AG04450 (cell line): ENCODE measurements around the gene CYSTM1. TPM values are rescaled to one million over a fixed set of nuclear protein-coding genes. Genes with fewer than 3 reads are reported as not detected.

ENCODE experiments used
- CTCF ChIA-PET: fragments of 300-600, 350-600 bp; formaldehyde crosslinking; extraction: SDS; loops from one replicate; lab custom pipeline; 2022; ENCODE audit warnings: antibody characterized with exemption, inconsistent platforms; lab: Charles Lee
- POLR2A ChIA-PET: fragments of 350-600 bp; formaldehyde crosslinking; extraction: SDS; loops from one replicate; lab custom pipeline; 2021; ENCODE audit warnings: antibody characterized with exemption, inconsistent platforms; lab: Yijun Ruan, JAX
- DNase-seq: peaks from one replicate; pipeline ENCODE4 v3.0.0-alpha.2; 2011; ENCODE audit warnings: low read depth, low spot score
- H3K27ac ChIP-seq: one replicate; pipeline ENCODE4 v1.5.1; 2012; ENCODE audit warnings: low read depth, low read length, control low read depth
- H3K27me3 ChIP-seq: one replicate; pipeline ENCODE4 v1.6.0; 2012; ENCODE audit warnings: low read length; ENCODE audit not compliant: control insufficient read depth, insufficient read depth
- H3K4me3 ChIP-seq: 2 replicates; pipeline ENCODE4 v1.5.1; 2011; ENCODE audit warnings: mild to moderate bottlenecking, low read depth, low read length, control low read depth
- H3K9me3 ChIP-seq: 2 replicates; pipeline ENCODE4 v1.5.1; 2012; ENCODE audit warnings: low read length; ENCODE audit not compliant: control insufficient read depth, insufficient read depth
- polyA plus RNA-seq: library from polyadenylated mRNA; depleted of rRNA; stranded (reverse); fragments of >200 nt; gene quantifications from 2 replicates; pipeline ENCODE4 v1.2.3, GENCODE V29; 2011
- TF ChIP-seq, protein P1 (sequence below): IDR thresholded peaks from 2 replicates; pipeline ENCODE4 v1.5.1; 2011; ENCODE audit warnings: low read depth, low read length, control low read depth, inconsistent platforms

The CYSTM1 gene
- polyA plus RNA-seq, 1 experiment, result 13.1 TPM

DNA sequence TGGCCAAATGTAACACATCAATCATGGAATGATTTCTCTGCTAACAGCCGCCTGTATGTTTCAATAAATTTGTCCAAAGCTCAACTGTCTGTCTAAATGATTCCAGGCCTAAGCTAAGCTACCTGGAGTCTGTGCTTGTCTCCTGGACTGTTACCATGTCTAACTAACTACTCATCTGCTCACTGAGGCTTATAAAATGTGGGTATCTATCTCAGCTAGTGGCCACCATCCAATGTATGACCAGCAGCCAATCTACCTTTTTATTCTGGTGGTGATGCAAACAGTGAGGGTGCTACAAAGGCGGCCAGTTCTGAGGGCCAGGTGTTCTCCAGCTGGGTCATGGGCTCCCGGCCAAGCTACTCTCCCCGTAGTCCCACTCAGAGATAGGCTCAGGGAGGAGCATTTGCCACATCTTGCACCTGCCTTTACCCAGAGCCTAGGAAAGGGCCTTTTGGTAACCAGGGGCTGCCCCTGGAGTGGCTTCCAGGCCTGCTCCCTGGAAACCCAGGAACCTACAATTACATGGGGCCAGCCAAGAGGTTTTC, 68.8 kb downstream of the CYSTM1 start:
- no peaks in the 10 kb centered on the region for H3K9me3 ChIP-seq
- DNase-seq, result no peak
- no peak overlapping the region for H3K4me3 ChIP-seq
- POLR2A ChIA-PET, result interaction anchor here (0.7 to 6.1 kb wide), 6 partner anchors 79 to 1891 kb away, joined by 3 to 62 read pairs (median 4); partner anchors contain the start of genes HARS1, HARS2, HBEGF and KDM3B
- CTCF ChIA-PET, result interaction anchor here (0.5 to 20.2 kb wide), 39 partner anchors 7 to 1694 kb away, joined by 3 to 806 read pairs (median 5); partner anchors contain the start of genes HBEGF, PFDN1 and SLC4A9
- H3K27me3 ChIP-seq, result no peaks in the 10 kb centered on the region
- H3K27ac ChIP-seq, result no peak overlapping the region
- TF ChIP-seq, protein P1, sequence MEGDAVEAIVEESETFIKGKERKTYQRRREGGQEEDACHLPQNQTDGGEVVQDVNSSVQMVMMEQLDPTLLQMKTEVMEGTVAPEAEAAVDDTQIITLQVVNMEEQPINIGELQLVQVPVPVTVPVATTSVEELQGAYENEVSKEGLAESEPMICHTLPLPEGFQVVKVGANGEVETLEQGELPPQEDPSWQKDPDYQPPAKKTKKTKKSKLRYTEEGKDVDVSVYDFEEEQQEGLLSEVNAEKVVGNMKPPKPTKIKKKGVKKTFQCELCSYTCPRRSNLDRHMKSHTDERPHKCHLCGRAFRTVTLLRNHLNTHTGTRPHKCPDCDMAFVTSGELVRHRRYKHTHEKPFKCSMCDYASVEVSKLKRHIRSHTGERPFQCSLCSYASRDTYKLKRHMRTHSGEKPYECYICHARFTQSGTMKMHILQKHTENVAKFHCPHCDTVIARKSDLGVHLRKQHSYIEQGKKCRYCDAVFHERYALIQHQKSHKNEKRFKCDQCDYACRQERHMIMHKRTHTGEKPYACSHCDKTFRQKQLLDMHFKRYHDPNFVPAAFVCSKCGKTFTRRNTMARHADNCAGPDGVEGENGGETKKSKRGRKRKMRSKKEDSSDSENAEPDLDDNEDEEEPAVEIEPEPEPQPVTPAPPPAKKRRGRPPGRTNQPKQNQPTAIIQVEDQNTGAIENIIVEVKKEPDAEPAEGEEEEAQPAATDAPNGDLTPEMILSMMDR, result no peak

DNA sequence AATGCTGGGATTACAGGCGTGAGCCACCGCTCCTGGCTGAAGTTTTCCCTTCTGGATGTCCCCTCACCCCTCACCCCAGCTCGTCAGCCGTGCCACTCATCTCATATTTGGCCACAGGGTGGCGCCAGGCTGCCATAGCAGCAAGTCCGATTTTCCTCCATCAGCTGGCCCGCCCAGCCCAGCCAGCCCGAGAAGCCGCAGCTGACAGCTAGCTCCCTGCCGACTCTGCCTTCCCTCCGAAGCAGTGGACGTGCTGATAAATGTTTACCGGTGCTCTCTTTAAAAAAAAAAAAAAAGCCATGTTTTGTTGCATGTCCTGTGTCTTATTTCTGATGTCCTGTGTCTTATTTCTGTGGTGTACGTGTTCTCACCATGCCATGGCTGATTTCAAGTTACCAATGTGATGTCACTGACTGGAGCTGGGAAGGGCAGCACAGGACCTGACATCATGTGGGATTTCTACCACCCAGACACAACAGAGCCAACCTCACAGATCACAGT, 69.6 kb downstream of the CYSTM1 start:
- ChIA-PET CTCF (interaction anchor here (0.5 to 20.2 kb wide), 42 partner anchors 8 to 1695 kb away, joined by 3 to 806 read pairs (median 5); partner anchors contain the start of genes HBEGF, PFDN1 and SLC4A9), POLR2A (interaction anchor here (0.7 to 6.1 kb wide), 7 partner anchors 78 to 1892 kb away, joined by 3 to 62 read pairs (median 4); partner anchors contain the start of genes HARS1, HARS2, HBEGF and KDM3B)
- H3K9me3 ChIP-seq, result no peaks in the 10 kb centered on the region
- DNase-seq, result peak; percentile 79
- H3K27ac ChIP-seq, result peak overlapping the region; percentile 52
- H3K27me3 ChIP-seq, result no peaks in the 10 kb centered on the region
- no peak overlapping the region for H3K4me3 ChIP-seq
- TF ChIP-seq, protein P1, result peak; percentile 90

DNA sequence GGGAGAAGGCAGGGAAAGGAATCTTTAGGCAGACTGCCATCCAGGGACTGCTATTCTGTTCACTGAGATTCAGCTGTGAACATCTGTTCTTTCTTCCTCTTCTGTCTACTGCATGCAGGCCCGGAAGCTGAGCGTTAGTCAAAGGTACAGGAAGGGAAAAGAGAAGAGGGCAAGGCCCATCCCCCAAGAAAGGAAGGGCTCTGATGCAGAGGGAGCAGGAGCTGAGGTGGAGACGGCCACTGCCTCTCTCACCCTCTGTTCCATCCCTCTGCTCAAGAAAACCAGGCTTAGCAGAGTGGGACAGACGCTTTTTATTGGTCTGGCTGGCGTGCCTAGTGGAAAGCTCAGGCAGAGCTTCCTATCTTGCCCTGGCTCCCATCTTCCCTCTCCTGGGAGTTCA, 70.4 kb downstream of the CYSTM1 start:
- no peak overlapping the region for H3K4me3 ChIP-seq
- TF ChIP-seq, protein P1, result no peak
- ChIA-PET CTCF (interaction anchor here (0.7 to 20.2 kb wide), 20 partner anchors 9 to 185 kb away, joined by 3 to 806 read pairs (median 8); partner anchors contain the start of genes HBEGF and SLC4A9), POLR2A (interaction anchor here (1.4 to 6.1 kb wide), 2 partner anchors 78 to 101 kb away, joined by 3 to 62 read pairs; partner anchors contain the start of gene HBEGF)
- DNase-seq, result no peak
- H3K27ac ChIP-seq, result peak overlapping the region; percentile 52
- H3K9me3 ChIP-seq, result no peaks in the 10 kb centered on the region
- H3K27me3 ChIP-seq, result no peaks in the 10 kb centered on the region

DNA sequence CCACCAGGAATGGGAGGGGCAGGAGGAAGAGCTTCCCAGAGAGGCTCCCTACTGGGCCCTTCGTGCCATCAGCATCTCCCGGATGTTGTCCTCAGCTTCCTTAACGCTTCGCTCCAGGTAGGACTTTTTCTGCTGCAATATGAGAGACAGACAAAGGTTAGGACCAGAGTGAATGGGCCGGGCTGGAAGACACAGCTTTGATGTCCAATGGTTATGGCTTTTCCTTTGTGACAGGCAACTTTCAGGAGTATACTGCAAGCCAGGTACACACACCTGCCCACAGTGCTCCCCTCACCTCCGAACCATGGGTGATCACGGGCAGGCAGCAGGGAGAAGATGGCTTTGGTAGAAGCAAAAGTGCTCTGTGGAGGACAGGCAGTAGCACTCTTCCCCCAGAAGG, 70.9 kb downstream of the CYSTM1 start:
- TF ChIP-seq, protein P1, result no peak
- ChIA-PET CTCF (interaction anchor here (0.8 to 20.2 kb wide), 7 partner anchors 10 to 127 kb away, joined by 3 to 806 read pairs (median 22); partner anchors contain the start of genes HBEGF and SLC4A9), POLR2A (interaction anchor here (6.1 kb wide), 1 partner anchor 100 kb away, joined by 62 read pairs; the partner anchor contains the start of gene HBEGF)
- Histone ChIP-seq H3K27ac (peak overlapping the region; percentile 52), H3K9me3 (no peaks in the 10 kb centered on the region), H3K27me3 (no peaks in the 10 kb centered on the region), H3K4me3 (no peak overlapping the region)
- no peak for DNase-seq
